Left renal cortex interstitium (tissue), 4 donors: Measurements from ENCODE around the gene GAK. TPM values are rescaled to one million over a fixed set of nuclear protein-coding genes. Genes with fewer than 3 reads are reported as not detected.

Experiments used
- DNase-seq, 4 donors: peaks; one replicate each; pipeline ENCODE4 v3.0.0-alpha.2; 2013; ENCODE audit warnings: low read depth in 4 of 4, low spot score in 2 of 4, missing footprints in 1 of 4
- polyA plus RNA-seq, 4 donors: library from polyadenylated mRNA; unstranded; fragments of 120-200 nt; gene quantifications; one replicate each; pipeline ENCODE4 v1.2.1, GENCODE V29; 2013; ENCODE audit not compliant: insufficient read length in 4 of 4

GAK gene
- polyA plus RNA-seq, 4 donors = 47.4 to 91.5 (median 70.5) TPM

- DNase-seq = no peak
Measured at GRCh38 chr4:965048-965765, 33.1 kb upstream of the GAK start.

GRCh38 chr4:964346-965025, 32.4 kb upstream of the GAK start:
- no peak for DNase-seq

GRCh38 chr4:963276-964225, 31.4 kb upstream of the GAK start:
- DNase-seq = no peak

- no peak for DNase-seq
Measured at GRCh38 chr4:962231-963208, 30.4 kb upstream of the GAK start.

- DNase-seq = no peak
Measured at GRCh38 chr4:961351-962230, 29.5 kb upstream of the GAK start.

- no peak for DNase-seq
Measured at GRCh38 chr4:960636-961350, 28.7 kb upstream of the GAK start.

- no peak for DNase-seq
Measured at GRCh38 chr4:960140-960635, 28.1 kb upstream of the GAK start.

GRCh38 chr4:959338-960139, 27.4 kb upstream of the GAK start:
- DNase-seq = no peak

- no peak for DNase-seq
Measured at GRCh38 chr4:958696-959337, 26.7 kb upstream of the GAK start.

- DNase-seq = no peak
Measured at GRCh38 chr4:958314-958665, 26.2 kb upstream of the GAK start.

GRCh38 chr4:957581-958313, 25.6 kb upstream of the GAK start:
- DNase-seq = no peak

- DNase-seq = no peak
Measured at GRCh38 chr4:957231-957580, 25.1 kb upstream of the GAK start.

GRCh38 chr4:956531-957230, 24.6 kb upstream of the GAK start:
- no peak for DNase-seq

- no peak for DNase-seq
Measured at GRCh38 chr4:955931-956381, 23.8 kb upstream of the GAK start.

- DNase-seq = no peak
Measured at GRCh38 chr4:955161-955921, 23.2 kb upstream of the GAK start.
